Prostate gland (tissue), 2 donors: ENCODE data around the gene ATP10B.

ENCODE experiments used
- CTCF ChIP-seq, 4 experiments: fragments of 200-600 bp in 2 of 4; fragments of 450-650 bp in 2 of 4; sonication (generic) in 2 of 4; IDR thresholded peaks; 1 replicate in 3 of 4; 2 replicates in 1 of 4; pipeline ENCODE4 v1.5.1; 2016 to 2019; ENCODE audit warnings: antibody characterized with exemption in 4 of 4, mild to moderate bottlenecking in 2 of 4, moderate library complexity in 2 of 4
- POLR2A ChIP-seq: fragments of 450-650 bp; IDR thresholded peaks from one replicate; pipeline ENCODE4 v1.6.1; 2016; ENCODE audit warnings: antibody characterized with exemption, mild to moderate bottlenecking
- POLR2AphosphoS5 ChIP-seq: sonication (generic); formaldehyde crosslinking; IDR thresholded peaks from one replicate; pipeline ENCODE4 v1.6.1; 2017; ENCODE audit warnings: antibody characterized with exemption

- TF ChIP-seq POLR2A (no peak), POLR2AphosphoS5 (no peak), CTCF (IDR thresholded peaks at IDR 0.05) (no peak)
Observed at GRCh38 chr5:160635046-160635445, 217.0 kb downstream of the ATP10B start.
